HepG2 (cell line): ENCODE results near the gene UBR7. TPM values are rescaled to one million over a fixed set of nuclear protein-coding genes. Genes with fewer than 3 reads are reported as not detected.

Experiments used
- AKNA ChIP-seq: sonication (generic); formaldehyde crosslinking; IDR thresholded peaks from 2 replicates; pipeline ENCODE4 v1.4.0; 2020; ENCODE audit warnings: missing genetic modification reagents, borderline replicate concordance
- ARHGAP35 ChIP-seq: sonication (generic); formaldehyde crosslinking; IDR thresholded peaks from 2 replicates; pipeline ENCODE4 v1.9.0; 2022; ENCODE audit warnings: mild to moderate bottlenecking, inconsistent platforms, moderate library complexity, missing genetic modification reagents, borderline replicate concordance
- CREM ChIP-seq, 2 experiments: sonication (generic) in 1 of 2; formaldehyde crosslinking in 1 of 2; IDR thresholded peaks; 2 replicates each; pipeline versions ENCODE4 v1.4.0 to v1.6.1; 2016 to 2020; ENCODE audit warnings: antibody characterized with exemption in 1 of 2, mild to moderate bottlenecking in 1 of 2, missing genetic modification reagents in 1 of 2
- DMAP1 ChIP-seq: IDR thresholded peaks from 2 replicates; pipeline ENCODE4 v1.6.1; 2016
- HHEX ChIP-seq: IDR thresholded peaks from 2 replicates; pipeline ENCODE4 v1.6.1; 2016; ENCODE audit warnings: control low read depth
- HOXA7 ChIP-seq: sonication (generic); formaldehyde crosslinking; IDR thresholded peaks from 2 replicates; pipeline ENCODE4 v1.8.1; 2022; ENCODE audit warnings: mild to moderate bottlenecking, missing genetic modification reagents, moderate library complexity
- NFAT5 ChIP-seq: sonication (generic); formaldehyde crosslinking; IDR thresholded peaks from 2 replicates; pipeline ENCODE4 v1.4.0; 2020; ENCODE audit warnings: missing genetic modification reagents
- PHB2 ChIP-seq: fragments of 450-650 bp; IDR thresholded peaks from 2 replicates; pipeline ENCODE4 v1.6.1; 2018; ENCODE audit not compliant: partially characterized antibody
- RCOR2 ChIP-seq: IDR thresholded peaks from 2 replicates; pipeline ENCODE4 v1.6.1; 2016; ENCODE audit warnings: missing biosample characterization, missing genetic modification reagents
- STAT5B ChIP-seq: sonication (generic); formaldehyde crosslinking; IDR thresholded peaks from 2 replicates; pipeline ENCODE4 v1.4.0; 2020; ENCODE audit warnings: missing genetic modification reagents
- TIGD3 ChIP-seq: sonication (generic); formaldehyde crosslinking; IDR thresholded peaks from 2 replicates; pipeline ENCODE4 v1.5.1; 2020; ENCODE audit warnings: mild to moderate bottlenecking, missing genetic modification reagents, borderline replicate concordance
- ZNF253 ChIP-seq: sonication (generic); formaldehyde crosslinking; IDR thresholded peaks from 2 replicates; pipeline ENCODE4 v1.8.0; 2022; ENCODE audit warnings: mild to moderate bottlenecking, missing genetic modification reagents, borderline replicate concordance
- ZNF264 ChIP-seq: sonication (generic); formaldehyde crosslinking; IDR thresholded peaks from 2 replicates; pipeline ENCODE4 v1.4.0; 2020; ENCODE audit warnings: missing genetic modification reagents
- ZNF326 ChIP-seq: sonication (generic); formaldehyde crosslinking; IDR thresholded peaks from 2 replicates; pipeline ENCODE4 v1.4.0; 2020; ENCODE audit warnings: missing genetic modification reagents, borderline replicate concordance
- ZNF44 ChIP-seq: sonication (generic); formaldehyde crosslinking; IDR thresholded peaks from 2 replicates; pipeline ENCODE4 v1.5.1; 2020; ENCODE audit warnings: mild to moderate bottlenecking, missing genetic modification reagents
- ZNF570 ChIP-seq: sonication (generic); formaldehyde crosslinking; IDR thresholded peaks from 2 replicates; pipeline ENCODE4 v1.4.0; 2020; ENCODE audit warnings: mild to moderate bottlenecking, missing genetic modification reagents, borderline replicate concordance
- ZNF816 ChIP-seq: sonication (generic); formaldehyde crosslinking; IDR thresholded peaks from 2 replicates; pipeline ENCODE4 v1.8.0; 2022; ENCODE audit warnings: missing genetic modification reagents, mild to moderate bottlenecking, borderline replicate concordance
- polyA plus RNA-seq, 8 experiments: library from polyadenylated mRNA; depleted of rRNA in 3 of 8; stranded (reverse) in 7 of 8; unstranded in 1 of 8; fragments of >200 nt; fragmentation: Illumina TruSeq in 4 of 8; extraction: Trizol in 4 of 8; gene quantifications; 2 replicates each; pipeline versions ENCODE4 v1.2.1 to v1.2.3, GENCODE V29; 2011 to 2016; ENCODE audit warnings: low read depth in 4 of 8, missing spikeins in 1 of 8, mixed read lengths in 1 of 8; ENCODE audit not compliant: insufficient read depth in 1 of 8
- total RNA-seq, 5 experiments: library from RNA; depleted of rRNA; stranded (reverse); fragments of >200 nt; fragmentation: Illumina TruSeq; extraction: Trizol; gene quantifications; 2 replicates each; pipeline ENCODE4 v1.2.3, GENCODE V29; 2016; ENCODE audit warnings: low read depth in 1 of 5

The UBR7 gene
- total and polyA plus RNA-seq, 2 of the 13 experiments (the other 11 are each of a cell fraction or from before 2014, with no cell fraction given), result 11.0 to 19.7 TPM

GRCh38 chr14:93184391-93185348 lies 22.4 kb upstream of the UBR7 start, which contains the start of the genes LYSET and MOAP1 (continued):
- peak; percentile 43; the same call in 1 of the 2 replicates for TF ChIP-seq ARHGAP35
- peak; percentile 74; the same call in 1 of the 2 replicates for TF ChIP-seq ZNF253 (CRISPR knock-in tag)
- TF ChIP-seq STAT5B (CRISPR knock-in tag), result no peak
- TF ChIP-seq ZNF570 (CRISPR knock-in tag), result no peak
- TF ChIP-seq CREM (IDR thresholded peaks at IDR 0.05), result no peak
- no peak for TF ChIP-seq CREM (CRISPR knock-in tag; IDR thresholded peaks at IDR 0.05)
- no peak for TF ChIP-seq AKNA (CRISPR knock-in tag)
- no peak for TF ChIP-seq PHB2
- peak; percentile 79; the same call in 1 of the 2 replicates for TF ChIP-seq NFAT5 (CRISPR knock-in tag)
- peak; percentile 70 for TF ChIP-seq ZNF264 (CRISPR knock-in tag)
- TF ChIP-seq HOXA7 (CRISPR knock-in tag), result no peak
- TF ChIP-seq ZNF44 (CRISPR knock-in tag), result no peak
- peak; percentile 61; the same call in 1 of the 2 replicates for TF ChIP-seq ZNF816 (CRISPR knock-in tag)
- TF ChIP-seq HHEX (CRISPR knock-in tag), result no peak
- peak; percentile 57 for TF ChIP-seq DMAP1 (CRISPR knock-in tag)
- TF ChIP-seq ZNF326 (CRISPR knock-in tag), result no peak
- no peak for TF ChIP-seq RCOR2 (CRISPR knock-in tag)
- no peak for TF ChIP-seq TIGD3 (CRISPR knock-in tag)
